GM18867 (cell line): ENCODE data around the gene CD2AP.
"Not testable (repeated sequence)": the region's sequence is repeated elsewhere in the genome, so short reads cannot be mapped to it uniquely, and the experiment has no call there.

Experiments
- ATAC-seq: cut with Tn5 transposase; IDR thresholded peaks from one replicate; pipeline ENCODE4 v1.9.1; 2021; ENCODE audit warnings: mild to moderate bottlenecking, moderate library complexity; ENCODE audit not compliant: unreplicated experiment

CD2AP gene

GRCh38 chr6:47457370-47457769 is 20.2 kb upstream of the CD2AP start:
- no peak for ATAC-seq

- no peak for ATAC-seq
Observed at GRCh38 chr6:47464052-47464451, 13.5 kb upstream of the CD2AP start.

GRCh38 chr6:47465117-47465516 is 12.5 kb upstream of the CD2AP start:
- no peak for ATAC-seq

GRCh38 chr6:47471911-47472310 is 5.7 kb upstream of the CD2AP start:
- ATAC-seq = no peak

- ATAC-seq = no peak
Observed at GRCh38 chr6:47473791-47474346, 3.7 kb upstream of the CD2AP start.

- ATAC-seq = no peak
Observed at GRCh38 chr6:47475319-47475816, 2.2 kb upstream of the CD2AP start.

- no peak for ATAC-seq
Observed at GRCh38 chr6:47476781-47477496, 650 bp upstream of the CD2AP start.

GRCh38 chr6:47478233-47479139 is 897 bp downstream of the CD2AP start:
- peak; percentile 38 for ATAC-seq

- ATAC-seq = no peak
Observed at GRCh38 chr6:47479140-47479508, 1.5 kb downstream of the CD2AP start.

GRCh38 chr6:47479874-47480273 is 2.3 kb downstream of the CD2AP start:
- no peak for ATAC-seq

GRCh38 chr6:47481213-47481612 is 3.6 kb downstream of the CD2AP start:
- ATAC-seq = not testable (repeated sequence)

GRCh38 chr6:47481806-47482205 is 4.2 kb downstream of the CD2AP start:
- no peak for ATAC-seq

GRCh38 chr6:47483516-47483852 is 5.9 kb downstream of the CD2AP start:
- peak; percentile 18 for ATAC-seq

GRCh38 chr6:47483853-47484546 is 6.4 kb downstream of the CD2AP start:
- peak; percentile 40 for ATAC-seq

GRCh38 chr6:47484616-47485015 is 7.0 kb downstream of the CD2AP start:
- no peak for ATAC-seq

- ATAC-seq = no peak
Observed at GRCh38 chr6:47485083-47485482, 7.5 kb downstream of the CD2AP start.

GRCh38 chr6:47485491-47486135 is 8.0 kb downstream of the CD2AP start:
- no peak for ATAC-seq

- ATAC-seq = no peak
Observed at GRCh38 chr6:47489995-47490394, 12.4 kb downstream of the CD2AP start.

GRCh38 chr6:47490676-47491075 is 13.1 kb downstream of the CD2AP start:
- no peak for ATAC-seq

- ATAC-seq = no peak
Observed at GRCh38 chr6:47492355-47492754, 14.8 kb downstream of the CD2AP start.

- ATAC-seq = no peak
Observed at GRCh38 chr6:47495207-47495606, 17.6 kb downstream of the CD2AP start.
